GM12878 (cell line): ENCODE results near the gene HOOK2. TPM values are rescaled to one million over a fixed set of nuclear protein-coding genes. Genes with fewer than 3 reads are reported as not detected.

Experiments used
- IKZF2 ChIP-seq, 2 experiments: fragments of 450-650 bp; IDR thresholded peaks; 2 replicates each; pipeline ENCODE4 v1.6.1; 2017; ENCODE audit warnings: mild to moderate bottlenecking in 2 of 2, moderate library complexity in 2 of 2
- JUNB ChIP-seq: IDR thresholded peaks from 2 replicates; pipeline ENCODE4 v1.6.1; 2016; ENCODE audit warnings: antibody characterized with exemption, mild to moderate bottlenecking
- KLF5 ChIP-seq: fragments of 450-650 bp; IDR thresholded peaks from 2 replicates; pipeline ENCODE4 v1.6.1; 2014; ENCODE audit warnings: mild to moderate bottlenecking; ENCODE audit not compliant: partially characterized antibody
- NFYA ChIP-seq: IDR thresholded peaks from 2 replicates; pipeline ENCODE4 v1.6.1; 2011; ENCODE audit warnings: low read depth, mild to moderate bottlenecking, low read length, improper control_type of control experiment, borderline replicate concordance
- SIN3A ChIP-seq: IDR thresholded peaks from 2 replicates; pipeline ENCODE4 v1.6.1; 2012; ENCODE audit warnings: low read depth, low read length, improper control_type of control experiment
- SUPT20H ChIP-seq: IDR thresholded peaks from 2 replicates; pipeline ENCODE4 v1.6.1; 2011; ENCODE audit warnings: low read depth, mild to moderate bottlenecking, low read length, moderate library complexity, borderline replicate concordance; ENCODE audit not compliant: control insufficient read depth
- polyA plus RNA-seq, 11 experiments: library from polyadenylated mRNA; depleted of rRNA in 4 of 11; unstranded in 6 of 11; stranded (reverse) in 5 of 11; fragments of >200 nt; fragmentation: Nextera tagmentation in 4 of 11; fragmentation: Illumina TruSeq in 1 of 11; extraction: Ambion mirVana in 4 of 11; extraction: Trizol in 1 of 11; gene quantifications; 1 replicate in 1 of 11; 2 replicates in 10 of 11; pipeline versions ENCODE4 v1.2.1 to v1.2.3, GENCODE V29; 2011 to 2016; ENCODE audit warnings: inconsistent platforms in 2 of 11, missing spikeins in 2 of 11, low read depth in 1 of 11
- total RNA-seq, 4 experiments: library from RNA; depleted of rRNA in 3 of 4; stranded (reverse); fragments of >200 nt in 3 of 4; fragmentation: Illumina TruSeq in 1 of 4; extraction: Trizol in 1 of 4; gene quantifications; 2 replicates each; pipeline versions ENCODE4 v1.2.1 to v1.2.3, GENCODE V29; 2013 to 2021
- TF ChIP-seq, protein P1 (sequence below): fragments of 450-650 bp; IDR thresholded peaks from 2 replicates; pipeline ENCODE4 v1.6.1; 2018; ENCODE audit warnings: mild to moderate bottlenecking, low read depth, moderate library complexity; ENCODE audit not compliant: partially characterized antibody
- TF ChIP-seq, protein P2 (sequence below): IDR thresholded peaks from 2 replicates; pipeline ENCODE4 v1.6.1; 2012; ENCODE audit warnings: low read depth, low read length, improper control_type of control experiment
- TF ChIP-seq, protein P3 (sequence below): fragments of 450-650 bp; IDR thresholded peaks from 2 replicates; pipeline ENCODE4 v1.6.1; 2014; ENCODE audit warnings: mild to moderate bottlenecking
- TF ChIP-seq, protein P4 (sequence below): fragments of 150-350 bp; IDR thresholded peaks from 2 replicates; pipeline ENCODE4 v1.6.1; 2016; ENCODE audit warnings: low read depth, low read length

Gene HOOK2
- total and polyA plus RNA-seq, 10 of the 15 experiments (the other 5 are each of a cell fraction or from before 2014, with no cell fraction given), result 1.5 to 9.6 (median 6.2) TPM

DNA sequence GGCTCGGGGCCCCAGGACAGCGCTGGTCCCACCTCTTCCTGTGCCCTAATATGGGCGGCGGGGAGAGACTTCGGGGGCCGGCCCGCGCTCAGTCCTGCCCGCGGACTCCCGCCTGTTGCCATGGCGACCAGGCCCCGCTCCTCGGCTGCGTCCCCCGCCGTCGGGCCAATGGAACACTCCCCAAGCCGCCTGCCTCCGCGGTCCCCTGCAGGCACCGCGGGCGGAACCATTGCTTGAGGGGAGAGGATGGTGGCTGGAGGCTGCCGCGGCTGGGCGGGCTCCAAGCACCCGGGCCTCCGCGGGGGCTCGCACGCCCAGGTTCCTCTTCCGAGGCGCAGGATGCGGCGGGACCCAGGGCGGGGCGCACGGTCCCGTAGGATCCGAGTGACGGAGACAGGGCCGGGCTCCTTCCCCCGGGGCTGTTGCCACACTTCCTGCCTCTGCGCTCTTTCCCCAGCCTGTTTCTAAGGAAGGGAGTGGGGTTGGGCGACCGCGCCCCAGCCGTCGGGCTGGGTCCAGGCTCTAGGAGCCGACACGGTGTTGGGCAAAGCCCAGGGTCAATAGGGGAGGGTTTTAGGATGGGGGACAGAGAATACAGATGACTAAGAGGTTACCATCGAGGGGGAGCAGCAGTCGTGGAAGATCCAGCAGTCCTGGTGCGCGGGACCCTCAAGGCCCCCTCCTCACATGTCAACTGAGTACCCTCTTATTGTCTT, 14.7 kb upstream of the HOOK2 start (continued):
- TF ChIP-seq JUNB (no peak), KLF5 (peak; percentile 99), SUPT20H (no peak), IKZF2 (IDR thresholded peaks at IDR 0.05) (peak; percentile 90 to 91), NFYA (no peak), SIN3A (peak; percentile 87)
- TF ChIP-seq, protein P1, sequence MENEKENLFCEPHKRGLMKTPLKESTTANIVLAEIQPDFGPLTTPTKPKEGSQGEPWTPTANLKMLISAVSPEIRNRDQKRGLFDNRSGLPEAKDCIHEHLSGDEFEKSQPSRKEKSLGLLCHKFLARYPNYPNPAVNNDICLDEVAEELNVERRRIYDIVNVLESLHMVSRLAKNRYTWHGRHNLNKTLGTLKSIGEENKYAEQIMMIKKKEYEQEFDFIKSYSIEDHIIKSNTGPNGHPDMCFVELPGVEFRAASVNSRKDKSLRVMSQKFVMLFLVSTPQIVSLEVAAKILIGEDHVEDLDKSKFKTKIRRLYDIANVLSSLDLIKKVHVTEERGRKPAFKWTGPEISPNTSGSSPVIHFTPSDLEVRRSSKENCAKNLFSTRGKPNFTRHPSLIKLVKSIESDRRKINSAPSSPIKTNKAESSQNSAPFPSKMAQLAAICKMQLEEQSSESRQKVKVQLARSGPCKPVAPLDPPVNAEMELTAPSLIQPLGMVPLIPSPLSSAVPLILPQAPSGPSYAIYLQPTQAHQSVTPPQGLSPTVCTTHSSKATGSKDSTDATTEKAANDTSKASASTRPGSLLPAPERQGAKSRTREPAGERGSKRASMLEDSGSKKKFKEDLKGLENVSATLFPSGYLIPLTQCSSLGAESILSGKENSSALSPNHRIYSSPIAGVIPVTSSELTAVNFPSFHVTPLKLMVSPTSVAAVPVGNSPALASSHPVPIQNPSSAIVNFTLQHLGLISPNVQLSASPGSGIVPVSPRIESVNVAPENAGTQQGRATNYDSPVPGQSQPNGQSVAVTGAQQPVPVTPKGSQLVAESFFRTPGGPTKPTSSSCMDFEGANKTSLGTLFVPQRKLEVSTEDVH, result peak; percentile 70
- TF ChIP-seq, protein P2, sequence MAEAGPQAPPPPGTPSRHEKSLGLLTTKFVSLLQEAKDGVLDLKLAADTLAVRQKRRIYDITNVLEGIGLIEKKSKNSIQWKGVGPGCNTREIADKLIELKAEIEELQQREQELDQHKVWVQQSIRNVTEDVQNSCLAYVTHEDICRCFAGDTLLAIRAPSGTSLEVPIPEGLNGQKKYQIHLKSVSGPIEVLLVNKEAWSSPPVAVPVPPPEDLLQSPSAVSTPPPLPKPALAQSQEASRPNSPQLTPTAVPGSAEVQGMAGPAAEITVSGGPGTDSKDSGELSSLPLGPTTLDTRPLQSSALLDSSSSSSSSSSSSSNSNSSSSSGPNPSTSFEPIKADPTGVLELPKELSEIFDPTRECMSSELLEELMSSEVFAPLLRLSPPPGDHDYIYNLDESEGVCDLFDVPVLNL, result 0 out of 2 replicates have a peak, but pooled peaks have one; percentile 39
- TF ChIP-seq, protein P3, sequence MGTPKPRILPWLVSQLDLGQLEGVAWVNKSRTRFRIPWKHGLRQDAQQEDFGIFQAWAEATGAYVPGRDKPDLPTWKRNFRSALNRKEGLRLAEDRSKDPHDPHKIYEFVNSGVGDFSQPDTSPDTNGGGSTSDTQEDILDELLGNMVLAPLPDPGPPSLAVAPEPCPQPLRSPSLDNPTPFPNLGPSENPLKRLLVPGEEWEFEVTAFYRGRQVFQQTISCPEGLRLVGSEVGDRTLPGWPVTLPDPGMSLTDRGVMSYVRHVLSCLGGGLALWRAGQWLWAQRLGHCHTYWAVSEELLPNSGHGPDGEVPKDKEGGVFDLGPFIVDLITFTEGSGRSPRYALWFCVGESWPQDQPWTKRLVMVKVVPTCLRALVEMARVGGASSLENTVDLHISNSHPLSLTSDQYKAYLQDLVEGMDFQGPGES, result no peak
- TF ChIP-seq, protein P4, sequence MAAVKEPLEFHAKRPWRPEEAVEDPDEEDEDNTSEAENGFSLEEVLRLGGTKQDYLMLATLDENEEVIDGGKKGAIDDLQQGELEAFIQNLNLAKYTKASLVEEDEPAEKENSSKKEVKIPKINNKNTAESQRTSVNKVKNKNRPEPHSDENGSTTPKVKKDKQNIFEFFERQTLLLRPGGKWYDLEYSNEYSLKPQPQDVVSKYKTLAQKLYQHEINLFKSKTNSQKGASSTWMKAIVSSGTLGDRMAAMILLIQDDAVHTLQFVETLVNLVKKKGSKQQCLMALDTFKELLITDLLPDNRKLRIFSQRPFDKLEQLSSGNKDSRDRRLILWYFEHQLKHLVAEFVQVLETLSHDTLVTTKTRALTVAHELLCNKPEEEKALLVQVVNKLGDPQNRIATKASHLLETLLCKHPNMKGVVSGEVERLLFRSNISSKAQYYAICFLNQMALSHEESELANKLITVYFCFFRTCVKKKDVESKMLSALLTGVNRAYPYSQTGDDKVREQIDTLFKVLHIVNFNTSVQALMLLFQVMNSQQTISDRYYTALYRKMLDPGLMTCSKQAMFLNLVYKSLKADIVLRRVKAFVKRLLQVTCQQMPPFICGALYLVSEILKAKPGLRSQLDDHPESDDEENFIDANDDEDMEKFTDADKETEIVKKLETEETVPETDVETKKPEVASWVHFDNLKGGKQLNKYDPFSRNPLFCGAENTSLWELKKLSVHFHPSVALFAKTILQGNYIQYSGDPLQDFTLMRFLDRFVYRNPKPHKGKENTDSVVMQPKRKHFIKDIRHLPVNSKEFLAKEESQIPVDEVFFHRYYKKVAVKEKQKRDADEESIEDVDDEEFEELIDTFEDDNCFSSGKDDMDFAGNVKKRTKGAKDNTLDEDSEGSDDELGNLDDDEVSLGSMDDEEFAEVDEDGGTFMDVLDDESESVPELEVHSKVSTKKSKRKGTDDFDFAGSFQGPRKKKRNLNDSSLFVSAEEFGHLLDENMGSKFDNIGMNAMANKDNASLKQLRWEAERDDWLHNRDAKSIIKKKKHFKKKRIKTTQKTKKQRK, result no peak
